Measurements from ENCODE around the gene ENTHD1.

The ENTHD1 gene

GRCh38 chr22:39900306-39901227 lies 7.0 kb upstream of the ENTHD1 start, which contains the start of gene GRAP2:
Gene GRAP2 (plus strand): TSS chr22:39901084. CDS start chr22:39947107, 46,023 bp downstream.
- Histone ChIP-seq H3K9me2 (replicated peaks; ENCODE audit: control insufficient read depth, low read length) (no peaks in the 10 kb centered on the region), H3K27me3 (ENCODE audit: control insufficient read depth, low read length) (peaks cover 20% of the 10 kb centered on the region), H3K27ac (ENCODE audit: low read depth, low read length) (no peak within 1 kb of the TSS), H3K9me3 (ENCODE audit: control insufficient read depth, insufficient read depth, low read length) (no peaks in the 10 kb centered on the region), H3K36me3 (ENCODE audit: control insufficient read depth, low read length) (no peaks in the 10 kb centered on the region), H4K20me1 (ENCODE audit: control insufficient read depth, insufficient read depth, low read depth, low read length) (no peaks in the 10 kb centered on the region), H3K4me1 (ENCODE audit: control insufficient read depth, low read length) (peaks cover 4% of the 10 kb centered on the region; the same call in 1 of the 2 replicates), H3K4me3 (ENCODE audit: low read length) (no peak within 1 kb of the TSS), H3K79me2 (ENCODE audit: control insufficient read depth, low read length) (no peaks in the 10 kb centered on the region), H3K4me2 (ENCODE audit: low read length) (no peak within 1 kb of the TSS), H3F3A (ENCODE audit: control insufficient read depth, insufficient read depth) (no peaks in the 10 kb centered on the region)
- TF ChIP-seq EZH2phosphoT487 (IDR thresholded peaks at IDR 0.05; ENCODE audit: borderline replicate concordance, low read length) (no peak), CTCF (IDR thresholded peaks at IDR 0.05; ENCODE audit: low read depth, low read length, poor library complexity, severe bottlenecking) (no peak)

DNA sequence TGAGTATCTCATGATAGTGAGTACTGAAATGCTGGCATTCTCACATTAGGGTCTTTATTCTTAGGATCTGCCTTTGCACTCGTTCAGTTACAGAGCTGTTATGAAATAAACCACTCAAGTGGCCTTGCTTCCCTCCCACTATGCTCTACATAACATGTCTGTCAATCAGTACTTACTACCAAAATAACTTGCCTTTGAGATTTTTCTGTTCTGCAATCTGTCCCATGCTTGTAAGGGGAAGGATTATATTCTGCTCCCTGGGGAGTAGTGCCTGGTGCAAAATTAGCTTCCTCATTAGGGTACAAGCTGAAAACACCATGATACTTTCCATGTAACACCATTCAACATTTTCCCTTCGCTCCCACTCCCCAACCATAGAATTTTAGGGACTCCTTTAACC lies 5.4 kb upstream of the ENTHD1 start:
- no peaks in the 10 kb centered on the region for H4K20me1 ChIP-seq (ENCODE audit: control insufficient read depth, insufficient read depth, low read depth, low read length)
- H3K4me3 ChIP-seq (ENCODE audit: low read length): no peak overlapping the region
- no peaks in the 10 kb centered on the region for H3K9me2 ChIP-seq (replicated peaks; ENCODE audit: control insufficient read depth, low read length)
- no peaks in the 10 kb centered on the region for H3K79me2 ChIP-seq (ENCODE audit: control insufficient read depth, low read length)
- H3K9me3 ChIP-seq (ENCODE audit: control insufficient read depth, insufficient read depth, low read length): no peaks in the 10 kb centered on the region
- peaks cover 4% of the 10 kb centered on the region; the same call in 1 of the 2 replicates for H3K4me1 ChIP-seq (ENCODE audit: control insufficient read depth, low read length)
- H3F3A ChIP-seq (ENCODE audit: control insufficient read depth, insufficient read depth): no peaks in the 10 kb centered on the region
- no peak overlapping the region for H3K4me2 ChIP-seq (ENCODE audit: low read length)
- TF ChIP-seq EZH2phosphoT487 (IDR thresholded peaks at IDR 0.05; ENCODE audit: borderline replicate concordance, low read length) (no peak), CTCF (IDR thresholded peaks at IDR 0.05; ENCODE audit: low read depth, low read length, poor library complexity, severe bottlenecking) (no peak)
- H3K27ac ChIP-seq (ENCODE audit: low read depth, low read length): no peak overlapping the region
- no peaks in the 10 kb centered on the region for H3K36me3 ChIP-seq (ENCODE audit: control insufficient read depth, low read length)
- H3K27me3 ChIP-seq (ENCODE audit: control insufficient read depth, low read length): peaks cover 25% of the 10 kb centered on the region

DNA sequence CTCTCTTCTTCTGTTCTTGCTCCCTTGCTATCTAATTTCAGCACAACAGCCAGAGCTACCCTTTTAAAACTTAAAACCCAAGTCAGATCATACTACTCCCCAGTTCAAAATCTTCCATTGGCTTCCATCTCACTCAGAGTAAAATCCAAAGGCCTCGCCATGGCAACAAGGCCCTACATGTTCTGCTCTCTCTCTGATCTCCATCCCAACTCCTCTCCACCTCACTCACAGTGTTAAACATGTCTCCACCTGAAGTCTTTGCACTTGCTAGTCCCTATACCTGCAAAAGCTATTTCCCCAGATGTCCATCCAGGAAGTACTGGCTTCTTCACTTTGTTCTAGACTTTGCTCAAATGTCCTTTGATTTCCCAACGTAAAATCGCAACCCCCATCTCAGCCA lies 4.3 kb upstream of the ENTHD1 start:
- no peaks in the 10 kb centered on the region for H3K9me2 ChIP-seq (replicated peaks; ENCODE audit: control insufficient read depth, low read length)
- H3K27me3 ChIP-seq (ENCODE audit: control insufficient read depth, low read length): peaks cover 25% of the 10 kb centered on the region
- H3K79me2 ChIP-seq (ENCODE audit: control insufficient read depth, low read length): no peaks in the 10 kb centered on the region
- TF ChIP-seq EZH2phosphoT487 (IDR thresholded peaks at IDR 0.05; ENCODE audit: borderline replicate concordance, low read length) (no peak), CTCF (IDR thresholded peaks at IDR 0.05; ENCODE audit: low read depth, low read length, poor library complexity, severe bottlenecking) (no peak)
- no peaks in the 10 kb centered on the region for H4K20me1 ChIP-seq (ENCODE audit: control insufficient read depth, insufficient read depth, low read depth, low read length)
- H3K27ac ChIP-seq (ENCODE audit: low read depth, low read length): no peak overlapping the region
- H3K4me2 ChIP-seq (ENCODE audit: low read length): no peak overlapping the region
- H3K9me3 ChIP-seq (ENCODE audit: control insufficient read depth, insufficient read depth, low read length): no peaks in the 10 kb centered on the region
- peaks cover 4% of the 10 kb centered on the region; the same call in 1 of the 2 replicates for H3K4me1 ChIP-seq (ENCODE audit: control insufficient read depth, low read length)
- no peaks in the 10 kb centered on the region for H3K36me3 ChIP-seq (ENCODE audit: control insufficient read depth, low read length)
- H3F3A ChIP-seq (ENCODE audit: control insufficient read depth, insufficient read depth): no peaks in the 10 kb centered on the region
- no peak overlapping the region for H3K4me3 ChIP-seq (ENCODE audit: low read length)

All from DOHH2 (cell line).